Keratinocyte (primary cell): Measurements from ENCODE around the gene PLSCR3. TPM values are rescaled to one million over a fixed set of nuclear protein-coding genes. Genes with fewer than 3 reads are reported as not detected.

ENCODE experiments used
- DNase-seq: peaks from one replicate; pipeline ENCODE4 v3.0.0-alpha.2; 2011; ENCODE audit warnings: low read depth, missing footprints, low spot score
- FAIRE-seq: peaks from 2 replicates; lab custom pipeline; 2011; peaks lifted over from hg19 to GRCh38; lab: Jason Lieb, UNC
- H2AFZ ChIP-seq: 2 replicates; pipeline ENCODE4 v1.6.0; 2012; ENCODE audit warnings: low read length, control low read depth, inconsistent platforms; ENCODE audit not compliant: control insufficient read depth
- H3K27ac ChIP-seq: 2 replicates; pipeline ENCODE4 v1.5.1; 2011; ENCODE audit warnings: low read length; ENCODE audit not compliant: control insufficient read depth, insufficient read depth
- H3K27me3 ChIP-seq: 3 replicates; pipeline ENCODE4 v1.6.0; 2011; ENCODE audit warnings: low read length; ENCODE audit not compliant: control insufficient read depth, insufficient read depth; ENCODE audit errors: extremely low read depth
- H3K36me3 ChIP-seq, 2 experiments: 2 replicates in 1 of 2; 3 replicates in 1 of 2; pipeline ENCODE4 v1.5.1; 2011; ENCODE audit warnings: low read length in 2 of 2, mild to moderate bottlenecking in 1 of 2; ENCODE audit not compliant: control insufficient read depth in 2 of 2, insufficient read depth in 2 of 2; ENCODE audit errors: extremely low read depth in 1 of 2
- H3K4me1 ChIP-seq: 3 replicates; pipeline ENCODE4 v1.5.1; 2011; ENCODE audit warnings: low read length; ENCODE audit not compliant: control insufficient read depth, insufficient read depth; ENCODE audit errors: extremely low read depth
- H3K4me2 ChIP-seq: 3 replicates; pipeline ENCODE4 v1.6.0; 2011; ENCODE audit warnings: low read depth, low read length; ENCODE audit not compliant: control insufficient read depth, insufficient read depth; ENCODE audit errors: extremely low read depth
- H3K4me3 ChIP-seq, 3 experiments: fragments of 200-600 bp in 1 of 3; sonication (generic) in 1 of 3; 2 replicates in 2 of 3; 3 replicates in 1 of 3; pipeline ENCODE4 v1.5.1; 2011 to 2016; ENCODE audit warnings: low read length in 3 of 3, mild to moderate bottlenecking in 3 of 3, control low read depth in 2 of 3, inconsistent platforms in 1 of 3, low read depth in 1 of 3, mixed read lengths in 1 of 3, mixed run types in 1 of 3, moderate library complexity in 1 of 3; ENCODE audit not compliant: control insufficient read depth in 2 of 3, insufficient read depth in 2 of 3; ENCODE audit errors: extremely low read depth in 1 of 3
- H3K79me2 ChIP-seq: 2 replicates; pipeline ENCODE4 v1.6.0; 2012; ENCODE audit warnings: low read length; ENCODE audit not compliant: control insufficient read depth, insufficient read depth
- H3K9ac ChIP-seq: 3 replicates; pipeline ENCODE4 v1.6.0; 2011; ENCODE audit warnings: low read length; ENCODE audit not compliant: control insufficient read depth, insufficient read depth; ENCODE audit errors: extremely low read depth
- H3K9me1 ChIP-seq: 3 replicates; pipeline ENCODE4 v1.6.0; 2011; ENCODE audit warnings: low read length; ENCODE audit not compliant: control insufficient read depth, insufficient read depth; ENCODE audit errors: extremely low read depth
- H3K9me3 ChIP-seq: 2 replicates; pipeline ENCODE4 v1.5.1; 2012; ENCODE audit warnings: low read depth, low read length; ENCODE audit not compliant: control insufficient read depth
- H4K20me1 ChIP-seq: 3 replicates; pipeline ENCODE4 v1.6.0; 2011; ENCODE audit warnings: low read length; ENCODE audit not compliant: control insufficient read depth, insufficient read depth; ENCODE audit errors: extremely low read depth
- CTCF ChIP-seq, 3 experiments: IDR thresholded peaks in 1 of 3; conservative IDR thresholded peaks in 1 of 3; optimal IDR thresholded peaks in 1 of 3; 2 replicates in 2 of 3; 3 replicates in 1 of 3; pipeline versions ENCODE3 to v1.5.1; 2011; ENCODE audit warnings: low read length in 3 of 3, mild to moderate bottlenecking in 3 of 3, moderate library complexity in 2 of 3, control low read depth in 1 of 3, inconsistent platforms in 1 of 3; ENCODE audit not compliant: insufficient read depth in 2 of 3; ENCODE audit errors: extremely low read depth in 1 of 3
- EZH2 ChIP-seq: IDR thresholded peaks from one replicate; pipeline ENCODE4 v1.6.1; 2012; ENCODE audit warnings: inconsistent platforms, mild to moderate bottlenecking, low read length, moderate library complexity
- dilution Hi-C: fragments of 300-500 bp; cut with MboI; formaldehyde crosslinking; loops from one replicate; pipeline ENCODE4 v1.7.0; 2020; ENCODE audit warnings: low sequenced_read_pairs; ENCODE audit not compliant: extremely low pct_ligation_motif_present
- polyA plus RNA-seq, 5 experiments: library from polyadenylated mRNA; depleted of rRNA in 3 of 5; stranded (reverse) in 3 of 5; stranded (forward) in 1 of 5; unstranded in 1 of 5; fragments of >200 nt; gene quantifications; 1 replicate in 1 of 5; 2 replicates in 3 of 5; 3 replicates in 1 of 5; pipeline versions ENCODE4 v1.2.1 to v1.2.3, GENCODE V29; 2011 to 2012; ENCODE audit warnings: missing spikeins in 2 of 5, low read depth in 1 of 5, low replicate concordance in 1 of 5

PLSCR3 gene
- polyA plus RNA-seq, 1 donor (not counting 4 experiments of a cell fraction or from before 2014, with no cell fraction given), result 30.5 TPM

- H3K9ac ChIP-seq, result no peak overlapping the region
These were observed 9.7 kb downstream of the PLSCR3 start for GRCh38 chr17:7384489-7385081.

GRCh38 chr17:7383742-7384488, 10.4 kb downstream of the PLSCR3 start:
- no peak overlapping the region for H3K4me2 ChIP-seq
- peaks cover 3% of the 10 kb centered on the region for H4K20me1 ChIP-seq
- H3K79me2 ChIP-seq, result peaks cover 7% of the 10 kb centered on the region
- no peak for DNase-seq
- no peaks in the 10 kb centered on the region for H3K9me3 ChIP-seq
- FAIRE-seq, result no peak
- H2AFZ ChIP-seq, result no peak overlapping the region
- dilution Hi-C loops, result no loop called here
- TF ChIP-seq CTCF (optimal IDR thresholded peaks at IDR 0.05 in 1 of 3, IDR thresholded peaks at IDR 0.05 in 1 of 3, conservative IDR thresholded peaks at IDR 0.05 in 1 of 3; ENCODE audit: extremely low read depth in 1 of 3, insufficient read depth in 2 of 3, low read length in 3 of 3) (no peak), EZH2 (no peak)
- no peaks in the 10 kb centered on the region for H3K27me3 ChIP-seq
- H3K4me1 ChIP-seq, result peaks cover 14% of the 10 kb centered on the region
- no peaks in the 10 kb centered on the region for H3K9me1 ChIP-seq
- no peak overlapping the region for H3K27ac ChIP-seq
- H3K9ac ChIP-seq, result no peak overlapping the region
- H3K36me3 ChIP-seq, result peaks cover 11 to 28% of the 10 kb centered on the region in 2 experiments
- no peak overlapping the region for H3K4me3 ChIP-seq

More at GRCh38 chr17:7384489-7385081, 9.7 kb downstream of the PLSCR3 start:
- Histone ChIP-seq H3K4me3 (no peak overlapping the region), H3K9me3 (no peaks in the 10 kb centered on the region), H3K9me1 (no peaks in the 10 kb centered on the region), H3K79me2 (peaks cover 7% of the 10 kb centered on the region), H3K36me3 (peaks cover 17 to 33% of the 10 kb centered on the region in 2 experiments), H3K4me1 (peaks cover 14% of the 10 kb centered on the region), H3K27ac (no peak overlapping the region), H3K4me2 (no peak overlapping the region), H3K27me3 (no peaks in the 10 kb centered on the region), H2AFZ (no peak overlapping the region), H4K20me1 (peaks cover 3% of the 10 kb centered on the region)
- FAIRE-seq (no peak), DNase-seq (no peak)
- TF ChIP-seq CTCF (optimal IDR thresholded peaks at IDR 0.05 in 1 of 3, IDR thresholded peaks at IDR 0.05 in 1 of 3, conservative IDR thresholded peaks at IDR 0.05 in 1 of 3; ENCODE audit: extremely low read depth in 1 of 3, insufficient read depth in 2 of 3, low read length in 3 of 3), result no peak
- no peak for TF ChIP-seq EZH2
- dilution Hi-C loops, result no loop called here
